BJ (cell line): ENCODE measurements around the gene FZR1. TPM values are rescaled to one million over a fixed set of nuclear protein-coding genes. Genes with fewer than 3 reads are reported as not detected.

ENCODE experiments used
- CTCF ChIA-PET: fragments of 350-600 bp; formaldehyde crosslinking; extraction: SDS; loops from one replicate; lab custom pipeline; 2021; ENCODE audit warnings: antibody characterized with exemption, inconsistent platforms; lab: Yijun Ruan, JAX
- POLR2A ChIA-PET: fragments of 300-600 bp; sonication (Branson Sonifier 250); formaldehyde crosslinking; extraction: SDS; loops from one replicate; lab custom pipeline; 2021; ENCODE audit warnings: antibody characterized with exemption; lab: Charles Lee
- DNase-seq: peaks from one replicate; pipeline ENCODE4 v3.0.0-alpha.2; 2011; ENCODE audit warnings: low read depth
- H3K27me3 ChIP-seq: 2 replicates; pipeline ENCODE4 v1.6.0; 2011; ENCODE audit warnings: low read length; ENCODE audit not compliant: control insufficient read depth, insufficient read depth
- H3K36me3 ChIP-seq: 2 replicates; pipeline ENCODE4 v1.5.1; 2011; ENCODE audit warnings: low read length; ENCODE audit not compliant: control insufficient read depth, insufficient read depth
- H3K4me3 ChIP-seq: 2 replicates; pipeline ENCODE4 v1.5.1; 2011; ENCODE audit warnings: low read depth, mild to moderate bottlenecking, control low read depth, low read length
- polyA plus RNA-seq: library from polyadenylated mRNA; depleted of rRNA; stranded (reverse); fragments of >200 nt; gene quantifications from 2 replicates; pipeline ENCODE4 v1.2.3, GENCODE V29; 2011
- TF ChIP-seq, protein P1 (sequence below): IDR thresholded peaks from 2 replicates; pipeline ENCODE4 v1.5.1; 2011; ENCODE audit warnings: low read depth, mild to moderate bottlenecking, control low read depth, inconsistent platforms, low read length, moderate library complexity; ENCODE audit not compliant: insufficient read depth

The FZR1 gene
- polyA plus RNA-seq, 1 experiment, result 52.3 TPM

DNA sequence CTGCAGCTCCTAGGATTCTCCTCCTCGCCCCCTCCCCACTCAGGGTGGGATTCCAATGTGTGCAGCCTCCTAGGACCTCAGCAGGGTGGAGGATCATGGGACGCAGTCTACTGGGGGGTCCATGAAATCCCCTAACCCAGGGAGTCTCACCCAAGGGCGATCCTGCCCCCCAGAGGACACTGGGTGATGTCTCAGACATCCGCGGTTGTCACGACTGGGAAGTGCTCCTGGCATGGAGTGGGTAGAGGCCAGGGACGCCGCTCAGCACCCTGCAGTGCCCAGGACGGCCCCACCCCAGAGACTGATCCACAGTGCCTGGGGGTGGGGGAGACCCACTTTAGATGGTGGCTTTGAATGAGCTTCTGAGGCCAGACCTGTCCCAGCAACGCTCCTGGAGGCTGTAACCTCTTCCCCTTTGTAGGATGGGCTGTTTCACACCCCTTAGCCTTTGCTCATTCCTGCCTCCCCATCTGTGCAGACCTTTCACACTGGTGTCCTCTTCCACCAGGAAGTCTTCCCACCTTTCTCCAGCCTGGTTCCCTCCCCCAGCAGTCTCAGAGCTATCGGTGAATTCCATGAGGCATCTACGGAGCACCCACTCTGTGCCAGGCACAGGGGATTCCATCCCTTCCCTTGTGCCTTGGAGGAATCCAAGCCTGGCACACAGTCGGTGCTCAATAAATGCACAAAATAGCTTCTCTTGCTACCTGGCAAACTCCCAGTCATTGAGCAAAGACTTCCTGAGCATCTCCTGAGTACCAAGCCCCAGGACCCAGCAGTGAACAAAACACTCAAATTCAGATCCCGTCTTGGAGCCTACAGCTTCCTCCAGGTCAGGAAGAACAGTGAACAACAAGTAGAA lies 36.2 kb upstream of the FZR1 start:
- H3K27me3 ChIP-seq, result no peaks in the 10 kb centered on the region
- peaks cover 2% of the 10 kb centered on the region; the same call in 1 of the 2 replicates for H3K36me3 ChIP-seq
- H3K4me3 ChIP-seq, result no peak overlapping the region
- TF ChIP-seq, protein P1, sequence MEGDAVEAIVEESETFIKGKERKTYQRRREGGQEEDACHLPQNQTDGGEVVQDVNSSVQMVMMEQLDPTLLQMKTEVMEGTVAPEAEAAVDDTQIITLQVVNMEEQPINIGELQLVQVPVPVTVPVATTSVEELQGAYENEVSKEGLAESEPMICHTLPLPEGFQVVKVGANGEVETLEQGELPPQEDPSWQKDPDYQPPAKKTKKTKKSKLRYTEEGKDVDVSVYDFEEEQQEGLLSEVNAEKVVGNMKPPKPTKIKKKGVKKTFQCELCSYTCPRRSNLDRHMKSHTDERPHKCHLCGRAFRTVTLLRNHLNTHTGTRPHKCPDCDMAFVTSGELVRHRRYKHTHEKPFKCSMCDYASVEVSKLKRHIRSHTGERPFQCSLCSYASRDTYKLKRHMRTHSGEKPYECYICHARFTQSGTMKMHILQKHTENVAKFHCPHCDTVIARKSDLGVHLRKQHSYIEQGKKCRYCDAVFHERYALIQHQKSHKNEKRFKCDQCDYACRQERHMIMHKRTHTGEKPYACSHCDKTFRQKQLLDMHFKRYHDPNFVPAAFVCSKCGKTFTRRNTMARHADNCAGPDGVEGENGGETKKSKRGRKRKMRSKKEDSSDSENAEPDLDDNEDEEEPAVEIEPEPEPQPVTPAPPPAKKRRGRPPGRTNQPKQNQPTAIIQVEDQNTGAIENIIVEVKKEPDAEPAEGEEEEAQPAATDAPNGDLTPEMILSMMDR, result peak; percentile 21; the same call in 1 of the 2 replicates
- CTCF ChIA-PET, result interaction anchor here (0.7 to 6.4 kb wide), 14 partner anchors 10 to 166 kb away, joined by 3 to 62 read pairs (median 4); partner anchors contain the start of gene SMIM24
- no peak for DNase-seq
- POLR2A ChIA-PET, result no interaction called here

DNA sequence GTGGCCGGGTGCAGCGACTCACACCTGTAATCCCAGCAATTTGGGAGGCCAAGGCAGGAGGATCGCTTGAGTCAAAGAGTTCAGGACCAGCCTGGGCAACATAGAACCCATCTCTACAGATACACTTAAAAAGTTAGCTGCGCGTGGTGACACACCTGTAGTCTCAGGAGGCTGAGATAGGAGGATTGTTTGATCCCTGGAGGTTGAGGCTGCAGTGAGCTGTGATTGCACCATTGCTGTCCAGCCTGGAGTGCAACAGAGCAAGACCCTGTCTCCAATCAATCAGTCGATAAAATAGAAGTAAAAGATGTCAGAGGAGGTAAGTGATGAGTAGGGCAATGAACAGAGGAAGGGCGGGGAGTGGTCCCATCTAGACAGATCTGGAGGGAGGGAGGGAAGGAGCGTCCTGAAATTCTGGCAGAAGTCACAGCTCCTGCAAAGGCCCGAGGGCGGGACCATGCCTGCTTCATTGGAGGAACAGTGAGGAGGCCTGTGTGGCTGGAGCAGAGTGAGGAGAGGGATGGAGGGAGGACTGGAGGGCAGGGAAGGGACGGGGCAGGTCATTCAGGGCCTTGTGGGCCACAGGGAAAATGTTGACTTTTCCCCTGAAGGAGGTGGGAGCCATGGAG lies 35.5 kb upstream of the FZR1 start:
- Histone ChIP-seq H3K36me3 (peaks cover under 1% of the 10 kb centered on the region; the same call in 1 of the 2 replicates), H3K27me3 (no peaks in the 10 kb centered on the region), H3K4me3 (no peak overlapping the region)
- no peak for DNase-seq
- TF ChIP-seq, protein P1, result no peak
- ChIA-PET CTCF (interaction anchor here (0.9 to 6.4 kb wide), 18 partner anchors 9 to 166 kb away, joined by 3 to 62 read pairs (median 5); partner anchors contain the start of genes SMIM24 and SMIM44), POLR2A (no interaction called here)

DNA sequence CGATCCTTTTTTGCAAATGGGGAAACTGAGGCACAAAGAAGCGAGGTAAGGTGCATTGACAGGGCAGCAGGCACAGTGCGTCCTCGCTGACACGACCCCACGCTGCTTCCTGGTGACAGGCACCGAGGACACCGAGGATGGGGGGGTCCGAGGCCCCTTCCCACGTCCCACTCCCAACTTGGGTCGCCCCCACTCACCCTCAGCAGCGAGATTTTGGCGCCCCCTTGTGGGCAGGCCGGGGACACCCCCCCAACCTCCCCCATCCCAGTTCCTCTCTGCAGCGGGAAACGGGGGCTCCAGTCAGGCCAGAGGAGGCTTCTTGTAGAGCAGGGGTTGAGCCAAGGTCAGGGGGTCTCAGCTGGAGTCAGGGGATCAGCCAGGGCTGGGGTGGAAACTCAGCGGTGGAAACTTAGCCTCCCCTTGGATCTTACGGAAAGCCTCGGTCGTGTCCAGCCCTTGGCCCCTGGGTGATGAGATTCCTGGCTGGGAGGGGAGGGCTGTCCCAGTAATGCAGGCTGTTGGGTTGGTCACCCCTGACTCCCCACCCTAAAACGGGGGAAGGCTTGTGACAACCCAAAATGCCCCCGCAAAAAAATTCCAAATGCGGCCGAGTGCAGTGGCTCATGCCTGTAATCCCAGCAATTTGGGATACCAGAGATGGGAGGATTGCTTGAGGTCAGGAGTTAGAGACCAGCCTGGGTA lies 34.0 kb upstream of the FZR1 start:
- no peak for DNase-seq
- TF ChIP-seq, protein P1, result peak; percentile 95
- POLR2A ChIA-PET, result no interaction called here
- CTCF ChIA-PET, result interaction anchor here (0.6 to 6.4 kb wide), 36 partner anchors 8 to 508 kb away, joined by 3 to 62 read pairs (median 4); partner anchors contain the start of gene SMIM44
- H3K36me3 ChIP-seq, result no peaks in the 10 kb centered on the region
- H3K27me3 ChIP-seq, result no peaks in the 10 kb centered on the region
- H3K4me3 ChIP-seq, result no peak overlapping the region

DNA sequence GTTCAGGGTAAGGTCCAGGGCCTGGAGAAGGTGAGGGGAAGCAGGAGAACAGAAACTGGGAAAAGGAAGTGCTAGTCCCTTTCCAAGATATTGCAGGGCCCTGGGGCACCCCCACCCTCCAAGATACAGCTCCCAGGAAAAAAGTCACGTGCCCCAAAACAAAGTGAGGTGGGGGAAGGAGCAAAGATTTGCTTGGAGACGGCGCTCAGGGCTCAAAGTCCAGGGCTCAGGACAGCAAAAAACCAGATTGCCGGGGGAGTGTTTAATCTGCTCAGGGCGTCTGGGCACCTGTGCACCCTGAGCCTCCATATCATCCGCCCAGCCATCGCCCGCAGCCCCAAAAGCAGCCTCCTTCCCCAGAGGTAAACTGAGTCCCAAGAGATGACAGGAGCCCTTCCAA lies 32.1 kb upstream of the FZR1 start:
- H3K27me3 ChIP-seq, result 0 out of 2 replicates have a peak, but pooled peaks cover 1% of the 10 kb centered on the region
- no peak for DNase-seq
- ChIA-PET CTCF (interaction anchor here (1.1 to 6.4 kb wide), 6 partner anchors 10 to 169 kb away, joined by 3 to 62 read pairs (median 28); partner anchors contain the start of gene SMIM44), POLR2A (no interaction called here)
- TF ChIP-seq, protein P1, result no peak
- H3K4me3 ChIP-seq, result no peak overlapping the region
- no peaks in the 10 kb centered on the region for H3K36me3 ChIP-seq
